ENCODE data around the gene VPS37C.
"Not testable (repeated sequence)": the region's sequence is repeated elsewhere in the genome, so short reads cannot be mapped to it uniquely, and the experiment has no call there.

Gene VPS37C

GRCh38 chr11:61115498-61116224, 45.6 kb downstream of the VPS37C start:
- no peak for DNase-seq

GRCh38 chr11:61114913-61115312, 46.3 kb downstream of the VPS37C start:
- DNase-seq, result no peak

- no peak for DNase-seq
Measured at GRCh38 chr11:61113201-61113600, 48.0 kb downstream of the VPS37C start.

- no peak for DNase-seq
Measured at GRCh38 chr11:61112575-61112974, 48.7 kb downstream of the VPS37C start.

GRCh38 chr11:61111786-61112517, 49.3 kb downstream of the VPS37C start:
- DNase-seq, result peak; percentile 66

- no peak for DNase-seq
Measured at GRCh38 chr11:61111050-61111435, 50.2 kb downstream of the VPS37C start.

- peak; percentile 53 for DNase-seq
Measured at GRCh38 chr11:61110255-61111049, 50.8 kb downstream of the VPS37C start.

- no peak for DNase-seq
Measured at GRCh38 chr11:61109671-61110070, 51.6 kb downstream of the VPS37C start.

GRCh38 chr11:61108847-61109585, 52.2 kb downstream of the VPS37C start:
- DNase-seq, result no peak

GRCh38 chr11:61107888-61108287, 53.3 kb downstream of the VPS37C start:
- DNase-seq, result no peak

- DNase-seq, result peak; percentile 40
Measured at GRCh38 chr11:61106894-61107470, 54.2 kb downstream of the VPS37C start.

- no peak for DNase-seq
Measured at GRCh38 chr11:61106296-61106695, 54.9 kb downstream of the VPS37C start.

GRCh38 chr11:61104963-61105362, 56.3 kb downstream of the VPS37C start:
- no peak for DNase-seq

- DNase-seq, result no peak
Measured at GRCh38 chr11:61103851-61104423, 57.3 kb downstream of the VPS37C start.

- peak; percentile 46 for DNase-seq
Measured at GRCh38 chr11:61102667-61103571, 58.3 kb downstream of the VPS37C start.

GRCh38 chr11:61098778-61099177, 62.4 kb downstream of the VPS37C start:
- no peak for DNase-seq

- not testable (repeated sequence) for DNase-seq
Measured at GRCh38 chr11:61098261-61098660, 63.0 kb downstream of the VPS37C start.

GRCh38 chr11:61095021-61095420, 66.2 kb downstream of the VPS37C start:
- no peak for DNase-seq

- not testable (repeated sequence) for DNase-seq
Measured at GRCh38 chr11:61094167-61094566, 67.1 kb downstream of the VPS37C start.

- DNase-seq, result no peak
Measured at GRCh38 chr11:61092908-61093763, 68.1 kb downstream of the VPS37C start.

All from CD4-positive, alpha-beta T cell treated with Interleukin-12 subunit alpha and Interleukin-12 subunit beta, for 1 hour (primary cell).